ENCODE data around the gene CEP152. TPM values are rescaled to one million over a fixed set of nuclear protein-coding genes. Genes with fewer than 3 reads are reported as not detected.

The CEP152 gene
- total and polyA plus RNA-seq, 9 of the 15 experiments (the other 6 are each of a cell fraction or from before 2014, with no cell fraction given): 9.9 to 43.0 (median 23.6) TPM

- H3K9me3 ChIP-seq (replicated peaks; ENCODE audit: control insufficient read depth, insufficient read depth, low read depth, low read length): no peaks in the 10 kb centered on the region
- ChIA-PET POLR2A (no interaction called here), CTCF (ENCODE audit: low intra/inter-chr PET ratio) (no interaction called here)
- H3K4me1 ChIP-seq (replicated peaks in 1 of 2; ENCODE audit: control insufficient read depth in 2 of 2, insufficient read depth in 2 of 2, low read length in 2 of 2): 0 out of 5 replicates have a peak, but pooled peaks cover 0 to 3% of the 10 kb centered on the region in 2 experiments
- WGBS (ENCODE audit: insufficient coverage, low coverage, missing lambda C conversion rate): 22% methylated on average over 3 of the region's 3 CpGs
- no peaks in the 10 kb centered on the region for H3K27me3 ChIP-seq (ENCODE audit: control insufficient read depth in 2 of 2, insufficient read depth in 2 of 2, low read length in 2 of 2)
- BruUV-seq (replicated peaks): no TSS peak
- no peaks in the 10 kb centered on the region for H3K9me1 ChIP-seq (ENCODE audit: control insufficient read depth, insufficient read depth, low read length)
- no peak overlapping the region for H3K27ac ChIP-seq (ENCODE audit: extremely low read depth, low read depth, low read length)
- in situ Hi-C loops (cut with MboI): no loop called here
- ATAC-seq: peak; percentile 39; the same call in 1 of the 3 replicates
- H3K36me3 ChIP-seq (ENCODE audit: control insufficient read depth, insufficient read depth, low read length): peaks cover 65% of the 10 kb centered on the region
- peaks cover 20% of the 10 kb centered on the region for H3K79me2 ChIP-seq (ENCODE audit: control insufficient read depth, insufficient read depth, low read length)
- no peaks in the 10 kb centered on the region for H4K20me1 ChIP-seq (replicated peaks; ENCODE audit: control insufficient read depth, insufficient read depth, low read length)
- no peak overlapping the region for H3K9ac ChIP-seq (ENCODE audit: insufficient read depth in 1 of 2, low read depth in 2 of 2, low read length in 2 of 2)
- no peak overlapping the region for H3K4me2 ChIP-seq (ENCODE audit: insufficient read depth, low read length)
- no peak overlapping the region for H2AFZ ChIP-seq (ENCODE audit: low read depth, low read length)
- no peak overlapping the region for H3K4me3 ChIP-seq
- FAIRE-seq: peak; percentile 29
- peak; percentile 21 to 34 (median 25) for DNase-seq (ENCODE audit: extremely low read depth in 1 of 4, low spot score in 3 of 4)
- intact Hi-C loops (cut with micrococcal nuclease): no loop called here
- TF ChIP-seq HDAC2 (IDR thresholded peaks at IDR 0.05): no peak
- no peak for TF ChIP-seq ZBTB11 (CRISPR knock-in tag; IDR thresholded peaks at IDR 0.05)
- 0 out of 2 replicates have a peak, but pooled peaks have one; percentile 14 for TF ChIP-seq TAL1 (IDR thresholded peaks at IDR 0.05)
- TF ChIP-seq DPF2 (IDR thresholded peaks at IDR 0.05): peak; percentile 27; the same call in 1 of the 2 replicates
- peak; percentile 37; the same call in 1 of the 2 replicates for TF ChIP-seq SPI1 (IDR thresholded peaks at IDR 0.05; ENCODE audit: borderline replicate concordance, low read depth, low read length)
- TF ChIP-seq ZNF3 (CRISPR knock-in tag; IDR thresholded peaks at IDR 0.05): peak; percentile 64; the same call in 1 of the 2 replicates
- TF ChIP-seq FUS (optimal IDR thresholded peaks at IDR 0.05; ENCODE audit: low read depth, low read length): no peak
- TF ChIP-seq ZBTB17 (CRISPR knock-in tag; IDR thresholded peaks at IDR 0.05): no peak
- TF ChIP-seq TAF9B (IDR thresholded peaks at IDR 0.05; ENCODE audit: partially characterized antibody): no peak
- 0 out of 2 replicates have a peak, but pooled peaks have one; percentile 18 for TF ChIP-seq KLF16 (IDR thresholded peaks at IDR 0.05)
- TF ChIP-seq SMARCE1 (IDR thresholded peaks at IDR 0.05): peak; percentile 19; the same call in 1 of the 2 replicates
- no peak for TF ChIP-seq PHB2 (IDR thresholded peaks at IDR 0.05; ENCODE audit: low read depth)
- peak; percentile 43; the same call in 1 of the 2 replicates for TF ChIP-seq SMARCA4 (IDR thresholded peaks at IDR 0.05)
- TF ChIP-seq ZNF239 (CRISPR knock-in tag; IDR thresholded peaks at IDR 0.05): peak; percentile 78
- TF ChIP-seq TSHZ1 (CRISPR knock-in tag; IDR thresholded peaks at IDR 0.05): no peak
- TF ChIP-seq MLLT1 (IDR thresholded peaks at IDR 0.05): no peak
- no peak for TF ChIP-seq CHD1 (IDR thresholded peaks at IDR 0.05; ENCODE audit: low read length)
These were observed 15.0 kb downstream of the CEP152 start for GRCh38 chr15:48795901-48796300.
